ENCODE measurements around the gene ATAT1. TPM values are rescaled to one million over a fixed set of nuclear protein-coding genes. Genes with fewer than 3 reads are reported as not detected.

Gene ATAT1
- total RNA-seq, 4 donors from 2014 or later: 4.7 to 24.0 (median 7.9) TPM

DNA sequence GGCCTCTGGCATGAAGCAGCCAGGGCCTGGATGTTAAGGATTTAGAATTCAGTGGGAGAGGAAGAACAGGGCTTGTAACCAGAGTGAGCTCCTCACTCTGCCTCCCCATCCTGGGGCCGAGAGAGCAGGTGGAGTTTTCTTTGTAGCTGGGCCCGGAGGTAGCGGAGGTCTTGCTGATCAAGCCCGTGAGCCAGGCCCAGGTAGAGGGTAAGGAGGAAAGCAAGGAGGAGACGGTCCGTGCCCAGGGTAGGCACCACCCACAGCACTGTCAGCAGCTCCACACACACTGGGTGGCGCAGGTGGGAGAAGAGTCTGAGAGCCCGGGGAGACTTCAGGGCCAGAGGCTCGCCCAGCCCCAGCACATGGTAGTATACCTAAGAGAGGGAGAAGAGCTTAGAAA is 61.9 kb downstream of the ATAT1 start:
- no peaks in the 10 kb centered on the region for H3K36me3 ChIP-seq
- H3K4me1 ChIP-seq: peaks cover 64% of the 10 kb centered on the region
- WGBS: 51% methylated on average over 9 of the region's 9 CpGs
- H3K27ac ChIP-seq: peak overlapping the region; percentile 98
- DNase-seq (ENCODE audit: low spot score in 2 of 2): no peak
- no peak for TF ChIP-seq POLR2AphosphoS5 (IDR thresholded peaks at IDR 0.05)
- no peak for TF ChIP-seq POLR2A (IDR thresholded peaks at IDR 0.05)
- no peak for TF ChIP-seq CTCF (IDR thresholded peaks at IDR 0.05)
- TF ChIP-seq EP300 (IDR thresholded peaks at IDR 0.05): no peak
- no peaks in the 10 kb centered on the region for H3K9me3 ChIP-seq
- peak overlapping the region; percentile 68 for H3K4me3 ChIP-seq
- H3K27me3 ChIP-seq: no peaks in the 10 kb centered on the region

DNA sequence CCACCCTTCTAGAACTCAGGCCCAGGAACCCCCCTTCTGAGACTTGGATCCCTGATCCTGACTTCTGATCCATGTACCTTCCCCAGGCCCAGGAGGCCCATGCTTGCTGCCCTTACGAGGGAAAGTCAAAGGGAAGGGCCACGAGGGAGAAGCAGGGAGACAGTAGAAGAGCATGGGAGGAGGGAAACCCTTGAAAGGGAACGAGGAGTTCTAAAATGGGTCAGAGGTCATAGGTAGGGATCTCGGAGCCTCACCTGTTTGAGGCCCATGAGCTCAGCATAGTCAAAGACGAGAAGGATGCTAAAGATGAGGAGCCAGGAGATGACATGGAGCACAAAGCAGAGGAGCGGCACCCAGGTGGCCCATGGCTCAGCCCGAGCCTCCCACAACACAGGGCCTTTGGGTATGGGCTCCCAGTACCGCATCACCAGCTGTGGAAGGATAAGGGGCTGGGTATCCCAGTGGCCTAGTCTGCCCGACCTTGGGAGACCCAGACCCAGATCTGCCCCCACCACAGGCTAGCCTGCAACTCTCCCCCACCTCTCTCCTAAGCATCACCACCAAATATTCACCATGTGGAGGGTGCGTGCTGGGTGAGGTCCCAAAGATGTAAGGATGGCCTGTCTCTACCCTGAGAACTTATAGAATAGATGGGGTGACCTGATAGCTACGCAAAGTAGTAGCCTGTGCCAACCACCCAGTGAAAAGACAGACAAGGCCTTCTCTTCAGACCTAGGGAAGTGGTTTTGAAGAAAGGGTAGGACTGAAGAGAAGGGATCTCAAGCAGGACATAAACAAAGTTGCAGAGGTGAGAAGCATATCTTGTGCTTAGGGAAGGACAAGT is 62.6 kb downstream of the ATAT1 start:
- H3K4me3 ChIP-seq: peak overlapping the region; percentile 68
- no peaks in the 10 kb centered on the region for H3K27me3 ChIP-seq
- peaks cover 57% of the 10 kb centered on the region for H3K4me1 ChIP-seq
- no peaks in the 10 kb centered on the region for H3K9me3 ChIP-seq
- DNase-seq (ENCODE audit: low spot score in 2 of 2): no peak
- 67% methylated on average over 10 of the region's 11 CpGs for WGBS
- no peak for TF ChIP-seq EP300 (IDR thresholded peaks at IDR 0.05)
- TF ChIP-seq POLR2A (IDR thresholded peaks at IDR 0.05): no peak
- no peak for TF ChIP-seq POLR2AphosphoS5 (IDR thresholded peaks at IDR 0.05)
- no peak for TF ChIP-seq CTCF (IDR thresholded peaks at IDR 0.05)
- peak overlapping the region; percentile 98 for H3K27ac ChIP-seq
- no peaks in the 10 kb centered on the region for H3K36me3 ChIP-seq

- H3K36me3 ChIP-seq: no peaks in the 10 kb centered on the region
- TF ChIP-seq EP300 (IDR thresholded peaks at IDR 0.05): no peak
- TF ChIP-seq POLR2AphosphoS5 (IDR thresholded peaks at IDR 0.05): no peak
- TF ChIP-seq POLR2A (IDR thresholded peaks at IDR 0.05): no peak
- no peak for TF ChIP-seq CTCF (IDR thresholded peaks at IDR 0.05)
- H3K27ac ChIP-seq: peak overlapping the region; percentile 98
- no peaks in the 10 kb centered on the region for H3K27me3 ChIP-seq
- WGBS: 14% methylated on average over 4 of the region's 4 CpGs
- H3K4me3 ChIP-seq: peak overlapping the region; percentile 54
- no peak for DNase-seq (ENCODE audit: low spot score in 2 of 2)
- H3K9me3 ChIP-seq: no peaks in the 10 kb centered on the region
- H3K4me1 ChIP-seq: peaks cover 50% of the 10 kb centered on the region
Observed at GRCh38 chr6:30689985-30690384, 63.3 kb downstream of the ATAT1 start.

DNA sequence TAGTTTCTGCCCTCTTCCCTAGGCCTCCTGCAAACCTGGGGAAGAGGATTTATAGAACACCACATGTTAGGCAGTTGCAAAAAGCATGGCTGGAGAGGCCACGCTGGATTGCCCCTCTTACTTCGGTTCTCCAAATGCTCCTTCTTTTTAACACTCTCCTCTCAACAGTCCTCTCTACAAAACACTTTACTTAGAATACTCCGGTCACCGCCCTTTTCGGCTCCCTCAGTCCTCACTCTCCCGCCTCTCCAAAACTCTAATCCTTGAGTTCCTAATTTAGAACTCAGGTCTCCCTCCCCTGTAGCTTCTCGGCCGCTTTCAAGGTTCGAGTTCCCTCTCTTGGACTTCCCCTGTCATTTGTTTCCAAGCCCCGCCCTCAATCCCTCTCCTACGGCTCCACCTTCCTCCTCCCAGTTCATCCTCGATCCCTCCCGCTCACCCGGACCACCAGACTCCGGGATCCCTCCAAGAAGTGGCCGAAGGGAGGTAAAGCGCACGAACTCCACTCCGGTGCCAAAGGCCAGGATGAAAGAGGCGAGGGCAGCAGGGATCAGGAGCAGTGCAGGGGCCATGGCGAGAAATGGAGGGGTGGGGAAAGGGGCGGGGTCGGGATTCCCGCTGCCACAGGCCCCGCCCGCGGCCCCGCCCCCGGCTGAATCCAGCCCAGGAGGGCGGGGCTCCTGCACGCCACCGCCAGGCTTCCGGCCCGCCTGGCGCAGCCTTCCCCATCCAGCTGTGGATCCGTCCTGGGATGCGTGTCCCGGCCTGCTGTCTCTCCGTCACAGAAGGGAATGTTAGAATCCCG is 63.9 kb downstream of the ATAT1 start, which contains the start of gene NRM:
Gene NRM (minus strand): TSS at position 582 of the 805 bp plus-strand sequence. CDS start 10 bp downstream, at position 572.
- peak in 2 of 3 donors; percentile 17 to 40 for TF ChIP-seq POLR2AphosphoS5 (IDR thresholded peaks at IDR 0.05)
- no peak for TF ChIP-seq CTCF (IDR thresholded peaks at IDR 0.05)
- DNase-seq (ENCODE audit: low spot score in 2 of 2): peak; percentile 92
- peak within 1 kb of the TSS; percentile 98 for H3K27ac ChIP-seq
- H3K27me3 ChIP-seq: no peaks in the 10 kb centered on the region
- H3K4me3 ChIP-seq: peak within 1 kb of the TSS; percentile 54
- no peaks in the 10 kb centered on the region for H3K9me3 ChIP-seq
- H3K4me1 ChIP-seq: peaks cover 44% of the 10 kb centered on the region
- WGBS: under 1% methylated on average over 40 of the region's 40 CpGs
- no peaks in the 10 kb centered on the region for H3K36me3 ChIP-seq

All from suprapubic skin (tissue), 4 donors.